GM19043 (cell line): ENCODE data around the gene INSYN2A.

Experiments
- ATAC-seq: cut with Tn5 transposase; IDR thresholded peaks from one replicate; pipeline ENCODE4 v1.9.1; 2021; ENCODE audit warnings: low read depth; ENCODE audit not compliant: unreplicated experiment

INSYN2A gene

GRCh38 chr10:127157089-127157488, 39.3 kb downstream of the INSYN2A start:
- ATAC-seq, result no peak

DNA sequence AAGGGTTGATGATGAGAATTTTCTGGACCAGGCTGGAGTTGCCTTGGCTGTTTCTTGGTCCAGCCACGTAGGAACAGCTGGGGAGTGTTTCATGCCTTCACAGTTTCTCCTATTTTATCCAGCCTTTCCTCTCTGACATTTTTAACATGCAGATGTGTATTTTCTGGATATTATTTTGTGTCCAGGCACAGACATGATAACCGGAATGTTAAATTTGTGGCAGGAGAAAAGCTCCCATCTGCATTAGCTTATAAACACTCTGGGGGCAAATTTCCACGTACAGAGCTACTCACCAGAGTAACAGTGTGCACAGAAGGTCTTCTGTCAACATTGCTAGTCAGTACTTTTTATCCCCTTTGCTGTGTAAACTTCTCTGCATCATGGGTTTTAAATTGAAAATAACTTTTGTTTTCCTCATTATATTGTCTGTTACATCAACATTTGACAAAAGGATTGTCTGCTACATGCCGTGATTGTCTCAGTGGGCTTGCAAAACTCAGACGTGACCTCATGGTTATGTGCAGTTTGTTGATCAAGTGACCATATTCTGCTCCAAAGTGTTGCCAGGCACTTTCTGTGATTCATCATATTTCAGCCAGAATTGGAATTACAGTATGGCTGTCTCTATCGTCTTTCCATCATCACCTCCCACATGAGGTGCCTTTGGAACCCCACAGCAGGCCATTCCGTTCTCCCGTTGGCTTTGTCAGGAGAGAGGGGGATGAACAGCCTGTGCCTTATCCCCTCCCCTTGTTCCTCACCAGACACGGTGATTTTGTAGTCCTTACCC, 41.4 kb downstream of the INSYN2A start:
- no peak for ATAC-seq

DNA sequence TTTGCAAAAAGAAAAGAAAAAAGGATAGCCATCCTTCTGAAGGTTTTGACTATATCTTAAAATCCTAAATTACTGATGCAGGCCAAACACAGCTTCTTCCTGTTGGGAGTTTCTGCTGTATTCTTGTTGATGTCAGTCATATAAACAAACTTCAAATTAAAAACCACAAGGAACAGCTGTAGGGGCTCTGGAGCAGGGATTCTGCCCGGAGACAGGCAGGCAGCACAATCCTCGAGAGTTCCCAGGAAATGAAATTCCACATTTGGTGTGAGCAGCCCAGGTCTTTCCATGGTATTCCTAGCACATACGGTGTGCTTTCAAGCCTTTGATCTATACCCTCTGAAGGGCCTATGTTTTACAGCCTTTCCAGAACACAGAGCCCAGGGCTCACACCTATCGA, 43.2 kb downstream of the INSYN2A start:
- no peak for ATAC-seq

- ATAC-seq, result no peak
Measured at GRCh38 chr10:127151981-127152699, 44.3 kb downstream of the INSYN2A start.

DNA sequence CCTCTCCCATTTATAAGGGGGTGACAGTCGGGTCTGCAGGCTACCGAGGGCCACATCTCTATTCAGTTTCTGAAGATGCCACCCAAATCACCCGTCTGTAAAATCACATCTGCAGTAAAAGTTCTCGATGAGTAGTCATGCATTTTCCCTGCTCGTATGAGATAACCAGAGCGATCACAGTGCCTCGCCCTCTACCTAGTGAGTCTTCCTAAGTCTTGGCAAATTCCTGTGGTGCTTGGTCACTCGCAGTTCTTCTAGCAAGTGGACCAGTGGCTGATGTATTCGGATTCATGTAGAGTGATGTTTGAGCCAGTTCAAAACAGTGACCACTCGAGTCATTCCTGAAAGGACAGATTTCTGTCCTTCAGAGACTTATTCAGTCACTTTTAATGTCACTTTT, 44.9 kb downstream of the INSYN2A start:
- ATAC-seq, result no peak

DNA sequence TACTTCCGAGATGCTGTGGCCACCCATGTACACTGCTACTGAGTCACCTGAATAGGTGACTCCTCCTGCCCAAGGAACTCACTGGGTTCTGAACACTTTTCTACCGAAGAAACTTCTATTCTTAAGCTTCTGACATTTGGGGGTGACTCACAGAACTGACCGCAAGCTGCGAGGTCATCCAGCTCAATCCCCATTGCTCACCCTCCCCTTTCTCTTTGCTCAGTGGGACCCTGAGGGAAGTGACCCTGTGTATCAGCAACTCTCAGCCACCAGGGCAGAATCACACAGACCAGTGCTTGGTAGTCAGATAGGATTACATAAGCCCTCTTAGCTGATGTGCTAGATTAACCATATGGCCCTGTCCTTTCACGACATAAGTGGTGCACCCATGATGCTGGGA, 46.3 kb downstream of the INSYN2A start:
- ATAC-seq, result no peak

DNA sequence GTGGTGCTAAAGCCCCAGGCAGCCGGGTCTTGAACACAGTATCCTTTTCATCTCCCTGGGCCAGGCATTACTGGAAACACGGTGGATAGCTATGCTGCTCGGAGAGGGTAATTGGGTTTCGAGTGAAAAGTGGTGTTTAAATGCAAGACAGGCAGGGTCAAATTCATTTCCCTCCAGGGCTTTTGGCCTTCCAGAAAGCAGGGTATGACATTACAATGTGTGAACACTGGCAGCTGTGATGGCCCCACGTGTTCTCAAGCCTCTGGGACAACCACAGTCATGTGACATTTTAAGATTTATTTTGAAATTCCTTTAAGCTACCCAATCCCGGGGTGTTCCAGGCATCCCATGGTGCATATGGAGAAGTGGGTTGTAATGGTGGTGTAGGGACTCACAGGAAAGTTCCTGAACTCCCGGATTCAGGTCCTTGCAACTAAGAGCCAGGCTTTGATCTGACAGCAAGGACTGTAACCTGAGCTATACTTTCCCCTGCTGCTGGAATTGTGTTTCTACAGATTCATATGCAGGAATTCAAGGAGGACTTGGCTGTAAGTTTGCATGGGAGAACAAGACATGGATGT, 46.8 kb downstream of the INSYN2A start:
- ATAC-seq, result no peak

DNA sequence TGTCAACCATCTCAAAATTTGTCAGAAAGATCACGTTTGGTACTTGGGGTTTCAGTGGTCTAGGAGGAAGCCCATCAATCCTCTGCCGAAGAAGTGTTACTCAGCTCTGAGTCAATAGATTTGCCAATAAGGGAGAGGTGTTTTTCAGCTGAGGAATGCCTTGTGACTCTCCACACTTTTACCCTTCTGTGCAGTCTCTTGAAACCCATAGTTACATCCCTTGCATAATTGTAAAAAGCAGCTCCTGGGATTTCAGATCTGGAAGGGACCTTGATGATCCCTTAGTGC, 47.5 kb downstream of the INSYN2A start:
- no peak for ATAC-seq

GRCh38 chr10:127148066-127148932, 48.1 kb downstream of the INSYN2A start:
- no peak for ATAC-seq

- no peak for ATAC-seq
Measured at GRCh38 chr10:127146661-127147060, 49.7 kb downstream of the INSYN2A start.
